ENCODE measurements around the gene IL1RAP.
"Not testable (repeated sequence)": the region's sequence is repeated elsewhere in the genome, so short reads cannot be mapped to it uniquely, and the experiment has no call there.

The IL1RAP gene

DNA sequence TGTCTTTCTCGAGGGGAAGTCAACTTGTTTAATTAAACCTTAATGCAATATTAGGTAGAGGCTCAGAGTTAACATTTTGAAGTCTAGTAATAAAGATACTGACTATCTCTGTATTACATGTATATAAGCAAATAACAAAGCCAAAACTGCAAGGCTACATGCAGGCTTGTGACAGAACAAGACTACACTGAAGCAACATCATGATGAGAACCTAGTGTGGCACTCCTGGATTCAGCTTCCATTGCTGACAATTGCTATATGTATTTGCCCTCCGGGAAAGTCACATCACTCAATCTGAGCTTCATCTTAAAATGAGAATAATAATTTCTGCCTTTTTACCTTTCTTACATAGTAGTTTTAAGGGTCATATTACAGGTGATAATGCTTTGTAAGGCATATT, 15.6 kb upstream of the IL1RAP start:
- Mint-ChIP-seq H3K27ac (no peak overlapping the region), H3K9me3 (no peaks in the 10 kb centered on the region), H3K27me3 (peaks cover 65% of the 10 kb centered on the region)

DNA sequence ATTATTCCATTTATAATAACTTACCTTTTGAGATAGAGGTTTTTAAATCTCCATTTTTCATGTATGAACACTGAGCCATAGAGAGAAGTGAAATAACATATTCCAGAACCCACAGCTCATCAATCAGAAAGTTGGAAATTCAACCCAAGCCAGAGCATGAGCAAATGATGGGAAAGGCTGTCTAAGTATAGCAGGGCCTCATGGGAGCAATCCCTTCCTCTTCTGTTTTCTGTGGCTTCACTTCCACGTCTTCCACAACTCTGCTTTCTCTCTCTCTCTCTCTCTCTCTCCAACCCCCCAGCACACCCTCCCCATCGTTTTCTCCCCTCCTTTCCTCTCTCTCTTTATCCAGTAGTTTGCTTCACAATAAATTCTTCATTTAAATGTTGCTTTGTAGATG, 14.8 kb upstream of the IL1RAP start:
- Mint-ChIP-seq H3K27me3 (peaks cover 56% of the 10 kb centered on the region), H3K4me1 (no peaks in the 10 kb centered on the region), H3K9me3 (no peaks in the 10 kb centered on the region), H3K27ac (no peak overlapping the region), H3K4me3 (no peak overlapping the region)
- no peak for DNase-seq
- no peak for ATAC-seq

More for the DNA sequence above, 15.6 kb upstream of the IL1RAP start:
- Mint-ChIP-seq H3K4me3 (no peak overlapping the region), H3K4me1 (peaks cover under 1% of the 10 kb centered on the region)
- DNase-seq (no peak), ATAC-seq (no peak)

DNA sequence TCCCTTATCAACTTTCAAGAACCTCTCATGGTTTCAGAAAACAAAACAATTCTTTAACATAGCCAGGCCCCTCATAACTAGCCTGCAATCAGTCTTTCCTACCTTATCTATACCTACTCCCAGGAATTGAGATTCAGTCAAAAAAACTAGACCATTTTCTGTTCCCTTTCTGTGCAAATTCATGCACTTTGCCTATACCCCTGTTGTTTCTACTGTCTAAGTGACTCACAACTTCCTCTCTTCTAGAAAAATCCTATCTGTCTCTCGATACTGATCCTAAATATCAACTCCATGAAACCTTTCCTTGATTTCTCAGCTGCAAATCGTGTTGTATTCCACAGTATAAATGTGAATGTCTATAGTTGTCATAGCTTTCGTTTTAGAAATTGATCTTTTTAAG, 10.9 kb upstream of the IL1RAP start:
- no peak for DNase-seq
- H3K9me3 Mint-ChIP-seq: no peaks in the 10 kb centered on the region
- H3K27ac Mint-ChIP-seq: no peak overlapping the region
- no peak overlapping the region for H3K4me3 Mint-ChIP-seq
- no peak for ATAC-seq
- H3K4me1 Mint-ChIP-seq: no peaks in the 10 kb centered on the region
- peaks cover 37% of the 10 kb centered on the region for H3K27me3 Mint-ChIP-seq

DNA sequence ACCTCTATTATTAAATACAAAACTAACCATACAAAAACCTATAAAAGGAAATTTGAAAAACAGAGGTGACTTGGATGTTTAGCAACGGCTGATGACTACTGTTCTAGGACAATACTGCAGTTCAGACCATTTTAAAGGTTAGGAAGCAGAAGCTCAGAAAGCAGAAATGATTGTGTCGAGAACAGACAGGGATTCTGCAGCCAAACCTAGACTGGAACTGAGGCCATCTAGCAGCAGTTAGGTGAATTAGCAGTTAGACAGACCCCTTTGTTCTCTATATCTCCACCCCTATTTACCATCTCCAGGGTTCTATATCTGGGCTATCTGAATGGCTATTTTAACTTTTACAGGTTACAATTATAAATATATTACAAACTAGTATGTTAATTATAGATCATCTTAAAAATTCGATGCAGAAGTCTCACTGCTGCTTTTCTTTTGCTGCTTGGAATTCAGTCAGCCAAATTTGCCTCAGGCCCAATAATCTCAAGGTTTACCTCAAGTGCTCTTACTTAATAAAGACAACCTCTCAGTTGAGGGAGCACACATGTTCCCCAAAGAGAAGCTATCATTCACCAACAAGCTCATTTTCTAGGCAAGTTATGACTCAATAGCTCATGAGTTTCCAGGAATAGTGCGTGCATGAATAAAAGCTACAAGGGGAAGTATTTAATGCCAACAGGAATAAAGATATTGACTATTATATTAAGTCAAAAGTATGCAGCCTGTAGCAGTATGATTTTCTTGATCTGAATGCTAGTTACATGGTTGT, 9.3 kb upstream of the IL1RAP start:
- Mint-ChIP-seq H3K4me1 (no peaks in the 10 kb centered on the region), H3K27me3 (peaks cover 28% of the 10 kb centered on the region), H3K27ac (no peak overlapping the region), H3K4me3 (no peak overlapping the region), H3K9me3 (no peaks in the 10 kb centered on the region)
- ATAC-seq: no peak
- no peak for DNase-seq

DNA sequence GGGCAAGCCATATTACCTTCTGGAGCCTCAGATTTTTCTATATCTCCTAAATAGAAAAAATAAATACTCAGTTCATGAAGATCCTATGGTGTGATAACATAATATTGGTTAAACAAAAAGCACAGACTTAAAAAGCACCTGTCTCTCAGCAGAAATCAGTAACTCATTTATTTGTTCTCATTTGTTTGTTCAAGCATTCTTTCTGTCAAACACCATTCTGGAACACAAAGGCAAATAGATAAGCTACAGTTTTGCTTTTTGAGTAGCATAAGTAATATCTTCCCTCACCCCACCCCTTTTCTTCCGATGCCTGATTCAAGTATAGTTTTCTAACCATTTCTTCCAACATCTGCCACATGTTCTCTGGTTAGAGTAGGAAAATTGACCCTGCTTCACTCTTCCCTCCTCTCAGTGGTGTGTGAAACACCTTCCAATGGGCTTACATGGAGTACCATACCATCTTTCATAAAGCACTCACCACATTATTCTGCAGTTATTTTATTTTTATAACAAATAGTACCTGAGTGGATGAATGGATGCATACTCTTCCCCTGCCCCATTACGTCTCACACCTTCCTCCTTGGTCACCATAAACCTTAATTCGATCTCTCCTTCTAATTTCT, 8.4 kb upstream of the IL1RAP start:
- H3K4me1 Mint-ChIP-seq: no peaks in the 10 kb centered on the region
- peaks cover 26% of the 10 kb centered on the region for H3K27me3 Mint-ChIP-seq
- ATAC-seq (no peak), DNase-seq (no peak)
- H3K9me3 Mint-ChIP-seq: no peaks in the 10 kb centered on the region
- H3K27ac Mint-ChIP-seq: no peak overlapping the region
- H3K4me3 Mint-ChIP-seq: no peak overlapping the region

DNA sequence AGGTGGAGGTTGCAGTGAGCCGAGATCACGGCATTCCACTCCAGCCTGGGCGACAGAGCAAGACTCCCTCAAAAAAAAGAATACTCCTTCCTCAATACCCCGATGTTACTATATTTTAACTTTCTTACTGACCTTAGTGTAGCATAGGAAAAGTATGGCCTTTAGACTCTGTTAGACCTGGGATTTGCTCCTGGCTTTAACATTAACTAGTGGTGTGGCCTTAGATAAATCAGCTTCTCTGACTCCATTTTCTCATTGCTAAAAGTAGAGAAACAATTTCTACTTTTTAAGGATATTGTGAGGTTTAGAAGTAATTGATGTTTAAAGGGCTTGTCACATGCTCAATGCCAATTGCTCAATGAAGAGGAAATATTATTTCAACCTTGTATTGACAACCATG, 7.6 kb upstream of the IL1RAP start:
- Mint-ChIP-seq H3K27ac (no peak overlapping the region), H3K9me3 (no peaks in the 10 kb centered on the region), H3K4me1 (no peaks in the 10 kb centered on the region), H3K4me3 (no peak overlapping the region), H3K27me3 (peaks cover 19% of the 10 kb centered on the region)
- DNase-seq: no peak
- ATAC-seq: no peak

DNA sequence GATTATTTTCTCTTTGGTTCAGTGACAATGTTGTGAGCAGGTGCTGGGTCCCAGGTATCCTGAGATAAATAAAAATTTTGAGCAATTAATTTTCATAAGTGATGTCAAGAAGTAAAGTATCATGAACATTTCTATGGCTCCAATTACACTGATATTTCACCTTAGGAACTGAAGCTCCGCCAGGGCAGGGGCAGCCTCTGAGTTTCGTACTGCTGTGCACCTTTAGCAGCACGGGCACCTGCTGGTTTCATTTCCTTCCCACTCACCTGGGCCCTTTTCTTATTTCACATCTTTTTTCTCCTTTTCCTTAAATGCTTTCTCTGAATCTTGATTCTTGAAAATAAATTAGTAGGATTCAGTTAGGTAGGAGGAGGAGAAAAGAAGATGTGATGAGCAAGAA, 1.2 kb upstream of the IL1RAP start:
- Mint-ChIP-seq H3K4me1 (peaks cover 39% of the 10 kb centered on the region), H3K9me3 (no peaks in the 10 kb centered on the region), H3K4me3 (peak overlapping the region; percentile 88 to 93), H3K27ac (peak overlapping the region; percentile 28 to 64), H3K27me3 (no peaks in the 10 kb centered on the region)
- ATAC-seq (no peak), DNase-seq (no peak)

DNA sequence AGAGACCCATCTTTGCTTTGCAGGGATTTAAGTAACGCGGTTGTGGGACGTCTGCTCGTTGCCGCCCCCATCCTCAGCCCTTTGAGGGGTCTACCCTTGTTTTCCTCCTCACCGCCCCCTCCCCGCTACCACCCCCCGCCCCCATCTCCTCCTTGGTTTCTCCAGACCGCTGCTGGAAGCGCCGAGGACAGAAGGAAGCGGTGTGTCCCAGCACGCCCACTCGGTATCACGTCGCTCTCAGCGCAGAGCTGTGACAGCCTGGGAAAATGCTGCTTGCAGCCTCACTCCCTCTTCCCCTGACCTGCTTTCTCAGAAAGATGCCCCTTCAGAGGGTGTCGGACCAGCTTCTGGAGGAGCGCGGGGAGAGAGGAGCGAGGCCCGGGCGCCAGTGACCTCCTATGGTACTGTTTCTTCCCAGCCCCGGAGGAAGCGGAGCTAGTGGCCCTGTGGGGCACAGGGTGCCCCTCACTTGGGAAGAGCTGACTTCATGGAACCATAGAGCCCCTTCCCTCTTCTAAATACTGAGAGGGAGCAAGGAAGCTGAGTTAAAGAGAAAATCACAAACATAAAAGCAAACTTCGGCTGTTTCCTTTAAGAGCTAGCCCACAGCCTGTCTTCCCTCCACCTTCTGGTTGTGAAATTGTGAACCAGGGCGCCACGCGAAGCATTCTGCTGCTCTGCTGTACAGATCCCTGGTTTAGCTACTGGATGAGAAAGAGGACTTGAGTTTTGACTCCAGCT, 698 bp downstream of the IL1RAP start:
- peak; percentile 24 to 27 for DNase-seq

DNA sequence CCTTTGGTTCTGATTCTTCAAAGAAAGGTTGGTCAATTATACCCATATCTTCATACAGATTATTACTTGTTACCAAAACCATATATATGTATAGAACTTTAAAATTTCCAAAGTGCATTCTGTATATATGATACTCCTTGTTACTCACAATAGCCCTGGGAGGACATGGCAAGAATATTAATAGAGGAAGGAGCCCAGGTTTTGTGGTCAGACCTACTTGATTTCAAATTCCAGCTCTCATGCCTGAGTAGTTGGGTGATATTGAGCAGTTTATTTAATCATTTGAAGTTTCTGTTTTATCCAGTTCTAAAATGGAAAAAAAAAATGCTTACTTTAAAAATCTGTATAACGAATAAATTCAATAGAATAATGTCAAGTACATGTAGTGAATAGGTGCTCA, 2.5 kb downstream of the IL1RAP start:
- peaks cover 46% of the 10 kb centered on the region for H3K4me1 Mint-ChIP-seq
- DNase-seq: no peak
- H3K27ac Mint-ChIP-seq: no peak overlapping the region
- no peak for ATAC-seq
- H3K27me3 Mint-ChIP-seq: no peaks in the 10 kb centered on the region
- H3K9me3 Mint-ChIP-seq: peaks cover 0 to 7% of the 10 kb centered on the region in 2 donors
- H3K4me3 Mint-ChIP-seq: peak overlapping the region; percentile 8 to 13

More for the DNA sequence above, 698 bp downstream of the IL1RAP start:
- Mint-ChIP-seq H3K4me3 (peak overlapping the region; percentile 88 to 93), H3K27me3 (no peaks in the 10 kb centered on the region), H3K9me3 (peaks cover 0 to 7% of the 10 kb centered on the region in 2 donors), H3K27ac (peak overlapping the region; percentile 15 to 88), H3K4me1 (peaks cover 46% of the 10 kb centered on the region)
- peak; percentile 13 for ATAC-seq

DNA sequence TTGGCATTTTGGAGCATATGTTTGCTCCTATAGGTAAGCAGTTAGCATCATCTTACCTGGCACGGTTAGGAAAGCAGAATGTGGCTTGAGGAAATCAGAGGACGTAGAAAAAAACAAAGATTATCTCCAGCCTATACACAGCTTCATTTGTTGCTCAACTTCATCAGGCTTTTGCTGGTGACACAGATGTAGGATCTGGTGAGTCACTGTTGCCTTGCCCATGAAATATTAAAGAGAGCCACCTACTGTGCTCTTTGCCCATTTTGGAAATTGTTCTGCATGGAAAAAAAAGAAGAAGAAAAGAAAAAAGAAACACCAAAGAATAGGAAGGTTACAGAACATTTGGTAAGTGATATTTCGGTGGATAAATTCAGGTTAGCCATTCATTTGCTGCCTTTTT, 3.8 kb downstream of the IL1RAP start:
- Mint-ChIP-seq H3K27me3 (no peaks in the 10 kb centered on the region), H3K4me1 (peaks cover 46% of the 10 kb centered on the region), H3K9me3 (peaks cover 0 to 7% of the 10 kb centered on the region in 2 donors), H3K27ac (no peak overlapping the region), H3K4me3 (no peak overlapping the region)
- no peak for ATAC-seq
- no peak for DNase-seq

DNA sequence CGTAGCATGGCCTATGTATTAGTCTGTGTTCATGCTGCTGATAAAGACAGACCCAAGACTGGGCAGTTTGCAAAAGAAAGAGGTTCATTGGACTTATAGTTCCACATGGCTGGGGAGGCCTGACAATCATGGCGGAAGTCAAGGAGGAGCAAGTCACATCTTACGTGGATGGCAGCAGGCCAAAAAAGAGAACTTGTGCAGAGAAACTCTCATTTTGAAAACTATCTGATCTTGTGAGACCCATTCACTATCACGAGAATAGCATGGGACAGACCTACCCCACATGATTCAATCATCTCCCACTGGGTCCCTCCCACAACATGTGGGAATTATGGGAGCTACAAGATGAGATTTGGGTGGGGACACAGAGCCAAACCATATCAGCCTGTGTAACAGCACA, 4.6 kb downstream of the IL1RAP start:
- not testable (repeated sequence) for DNase-seq, H3K4me3 Mint-ChIP-seq, ATAC-seq, H3K9me3 Mint-ChIP-seq, H3K27me3 Mint-ChIP-seq, H3K27ac Mint-ChIP-seq
- H3K4me1 Mint-ChIP-seq: peaks cover 38% of the 10 kb centered on the region

DNA sequence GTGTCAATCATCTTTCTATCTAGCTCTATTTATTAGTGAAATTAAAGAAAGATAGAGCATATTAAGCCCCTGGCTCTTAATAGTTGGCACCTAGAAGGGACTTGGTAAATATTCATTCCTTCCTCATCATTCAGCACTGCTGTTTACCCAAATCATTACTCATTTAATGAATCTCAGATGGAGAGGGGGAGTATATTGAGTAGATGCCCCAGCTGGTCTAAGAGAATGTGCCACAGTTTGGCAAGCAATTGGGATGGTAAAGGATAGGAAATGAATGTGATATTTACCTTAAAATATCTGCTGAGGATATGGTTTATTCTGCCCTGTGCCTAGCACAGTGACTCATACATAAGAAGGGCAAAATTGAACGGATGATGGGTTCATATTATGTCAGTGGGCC, 6.0 kb downstream of the IL1RAP start:
- H3K4me3 Mint-ChIP-seq: no peak overlapping the region
- H3K27ac Mint-ChIP-seq: no peak overlapping the region
- H3K27me3 Mint-ChIP-seq: no peaks in the 10 kb centered on the region
- peaks cover 0 to 7% of the 10 kb centered on the region in 2 donors for H3K9me3 Mint-ChIP-seq
- H3K4me1 Mint-ChIP-seq: peaks cover 36% of the 10 kb centered on the region
- ATAC-seq (peak; percentile 33), DNase-seq (no peak)

DNA sequence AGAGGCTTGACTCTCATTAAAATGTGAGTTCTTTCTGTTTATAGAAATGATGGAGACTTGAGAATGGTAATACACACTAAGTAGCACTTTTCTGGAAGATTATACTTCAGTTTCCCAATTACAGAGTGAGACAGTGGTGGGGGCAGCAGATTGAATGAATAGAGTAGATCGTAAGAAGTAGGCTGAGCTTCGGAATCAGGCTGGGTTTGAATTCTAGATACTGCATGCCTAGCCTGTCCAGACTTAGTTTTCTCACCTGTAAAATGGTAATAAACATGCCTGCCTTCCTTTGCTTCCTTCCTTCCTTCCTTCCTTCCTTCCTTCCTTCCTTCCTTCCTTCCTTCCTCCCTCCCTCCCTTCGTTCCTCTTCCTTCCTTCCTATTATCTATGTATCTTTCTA, 8.1 kb downstream of the IL1RAP start:
- Mint-ChIP-seq H3K9me3 (peaks cover 0 to 7% of the 10 kb centered on the region in 2 donors), H3K4me1 (peaks cover 21% of the 10 kb centered on the region), H3K4me3 (no peak overlapping the region), H3K27me3 (no peaks in the 10 kb centered on the region), H3K27ac (no peak overlapping the region)
- DNase-seq (no peak), ATAC-seq (no peak)

DNA sequence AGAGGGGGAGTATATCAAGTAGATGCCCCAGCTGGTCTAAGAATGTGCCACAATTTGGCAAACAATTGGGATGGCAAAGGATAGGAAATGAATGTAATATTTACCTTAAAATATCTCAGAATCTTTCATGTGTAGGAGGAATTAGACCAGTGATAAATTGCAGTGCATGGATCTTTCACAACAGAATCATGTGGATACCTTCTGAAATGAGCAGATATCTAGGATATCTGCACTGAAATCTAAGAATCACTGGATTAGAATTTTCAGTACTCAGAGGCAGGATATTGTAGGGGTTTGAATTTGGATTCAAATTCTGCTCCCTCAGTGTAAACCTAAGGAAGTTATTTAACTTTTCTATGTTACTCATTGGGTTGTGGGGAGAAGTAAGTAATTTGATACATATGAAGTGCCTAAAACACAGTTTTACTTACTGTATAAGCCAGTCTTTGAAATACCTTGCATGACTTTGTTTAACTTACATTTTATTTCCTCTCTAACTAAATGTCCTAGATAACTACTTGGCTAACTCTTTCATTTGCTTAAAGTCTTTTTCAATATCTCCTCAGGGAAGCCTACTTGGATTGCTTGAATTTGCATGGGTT, 8.8 kb downstream of the IL1RAP start:
- DNase-seq (no peak), ATAC-seq (no peak)
- Mint-ChIP-seq H3K27ac (no peak overlapping the region), H3K4me1 (peaks cover 13% of the 10 kb centered on the region), H3K27me3 (no peaks in the 10 kb centered on the region), H3K4me3 (no peak overlapping the region), H3K9me3 (peaks cover 0 to 7% of the 10 kb centered on the region in 2 donors)

DNA sequence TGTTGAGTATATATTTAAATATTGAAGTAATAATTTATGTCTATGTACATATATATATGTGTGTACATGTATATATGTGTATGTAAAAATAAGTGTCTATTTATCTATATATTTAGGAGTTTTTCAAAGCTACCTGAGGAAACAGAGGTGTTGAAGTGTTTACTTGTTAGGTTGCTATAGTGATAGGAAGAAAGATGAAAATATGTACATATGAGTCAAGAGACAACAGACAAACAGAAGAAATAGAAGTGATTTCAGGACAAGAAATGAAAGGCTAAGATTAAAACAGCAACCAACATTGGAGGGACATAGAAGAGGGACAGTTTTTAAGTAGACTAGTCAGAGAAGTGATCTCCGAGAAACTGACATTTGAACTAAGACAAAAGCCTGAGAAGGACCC, 11.1 kb downstream of the IL1RAP start:
- Mint-ChIP-seq H3K27me3 (no peaks in the 10 kb centered on the region), H3K4me1 (peaks cover 6% of the 10 kb centered on the region), H3K4me3 (no peak overlapping the region), H3K9me3 (no peaks in the 10 kb centered on the region), H3K27ac (no peak overlapping the region)
- DNase-seq (no peak), ATAC-seq (no peak)

DNA sequence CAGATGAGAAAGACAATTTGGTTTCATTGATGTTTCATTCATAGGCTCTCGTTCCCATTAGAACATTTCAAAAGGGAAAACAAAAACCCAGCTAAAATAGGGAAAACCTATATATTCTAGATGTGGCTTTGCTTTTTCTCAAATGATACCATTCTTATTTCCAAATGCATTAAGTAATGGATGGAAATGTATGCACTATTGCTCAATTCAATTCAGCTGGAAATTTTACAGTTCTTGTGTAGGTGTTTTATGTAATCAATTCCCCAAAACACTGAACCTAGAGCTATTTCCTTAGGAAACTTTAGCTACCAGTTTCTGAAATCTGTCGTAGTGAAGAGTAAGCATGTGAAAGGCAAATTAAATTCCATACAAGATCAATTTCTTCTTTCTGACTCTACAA, 11.7 kb downstream of the IL1RAP start:
- no peak for DNase-seq
- Mint-ChIP-seq H3K9me3 (no peaks in the 10 kb centered on the region), H3K4me1 (peaks cover 6% of the 10 kb centered on the region), H3K27ac (no peak overlapping the region), H3K27me3 (no peaks in the 10 kb centered on the region), H3K4me3 (no peak overlapping the region)
- no peak for ATAC-seq
